AG20443 (cell line): ENCODE measurements around the gene CHRNA3.

ENCODE experiments used
- DNase-seq: peaks from one replicate; pipeline ENCODE4 v3.0.0; 2012; ENCODE audit warnings: low spot score, mixed read lengths

The CHRNA3 gene

GRCh38 chr15:78636378-78636859, 15.6 kb upstream of the CHRNA3 start:
- DNase-seq = no peak

- DNase-seq = no peak
Observed at GRCh38 chr15:78635346-78635745, 14.6 kb upstream of the CHRNA3 start.

GRCh38 chr15:78634210-78635145, 13.7 kb upstream of the CHRNA3 start:
- DNase-seq = no peak

- no peak for DNase-seq
Observed at GRCh38 chr15:78633348-78633747, 12.6 kb upstream of the CHRNA3 start.

GRCh38 chr15:78630886-78631633, 10.3 kb upstream of the CHRNA3 start:
- no peak for DNase-seq

- DNase-seq = no peak
Observed at GRCh38 chr15:78629716-78630065, 8.9 kb upstream of the CHRNA3 start.

GRCh38 chr15:78629031-78629715, 8.4 kb upstream of the CHRNA3 start:
- no peak for DNase-seq

GRCh38 chr15:78628227-78628626, 7.4 kb upstream of the CHRNA3 start:
- DNase-seq = no peak

- DNase-seq = no peak
Observed at GRCh38 chr15:78627348-78627747, 6.6 kb upstream of the CHRNA3 start.

GRCh38 chr15:78626381-78626995, 5.7 kb upstream of the CHRNA3 start:
- no peak for DNase-seq

- DNase-seq = no peak
Observed at GRCh38 chr15:78625606-78626280, 4.9 kb upstream of the CHRNA3 start.

GRCh38 chr15:78624651-78625590, 4.1 kb upstream of the CHRNA3 start:
- DNase-seq = no peak

- no peak for DNase-seq
Observed at GRCh38 chr15:78623786-78624497, 3.1 kb upstream of the CHRNA3 start.

GRCh38 chr15:78621810-78622402, 1.1 kb upstream of the CHRNA3 start:
- DNase-seq = no peak

- DNase-seq = no peak
Observed at GRCh38 chr15:78620021-78620526, 722 bp downstream of the CHRNA3 start.

- DNase-seq = no peak
Observed at GRCh38 chr15:78619022-78619950, 1.5 kb downstream of the CHRNA3 start.

- DNase-seq = peak; percentile 88
Observed at GRCh38 chr15:78618490-78618934, 2.3 kb downstream of the CHRNA3 start.

- no peak for DNase-seq
Observed at GRCh38 chr15:78618064-78618463, 2.7 kb downstream of the CHRNA3 start.
